GM21737 (cell line): Measurements from ENCODE around the gene AKAP10.
"Not testable (repeated sequence)": the region's sequence is repeated elsewhere in the genome, so short reads cannot be mapped to it uniquely, and the experiment has no call there.

ENCODE experiments used
- ATAC-seq: cut with Tn5 transposase; IDR thresholded peaks from one replicate; pipeline ENCODE4 v1.9.1; 2021; ENCODE audit warnings: mild to moderate bottlenecking, moderate library complexity; ENCODE audit not compliant: unreplicated experiment

Gene AKAP10, protein sequence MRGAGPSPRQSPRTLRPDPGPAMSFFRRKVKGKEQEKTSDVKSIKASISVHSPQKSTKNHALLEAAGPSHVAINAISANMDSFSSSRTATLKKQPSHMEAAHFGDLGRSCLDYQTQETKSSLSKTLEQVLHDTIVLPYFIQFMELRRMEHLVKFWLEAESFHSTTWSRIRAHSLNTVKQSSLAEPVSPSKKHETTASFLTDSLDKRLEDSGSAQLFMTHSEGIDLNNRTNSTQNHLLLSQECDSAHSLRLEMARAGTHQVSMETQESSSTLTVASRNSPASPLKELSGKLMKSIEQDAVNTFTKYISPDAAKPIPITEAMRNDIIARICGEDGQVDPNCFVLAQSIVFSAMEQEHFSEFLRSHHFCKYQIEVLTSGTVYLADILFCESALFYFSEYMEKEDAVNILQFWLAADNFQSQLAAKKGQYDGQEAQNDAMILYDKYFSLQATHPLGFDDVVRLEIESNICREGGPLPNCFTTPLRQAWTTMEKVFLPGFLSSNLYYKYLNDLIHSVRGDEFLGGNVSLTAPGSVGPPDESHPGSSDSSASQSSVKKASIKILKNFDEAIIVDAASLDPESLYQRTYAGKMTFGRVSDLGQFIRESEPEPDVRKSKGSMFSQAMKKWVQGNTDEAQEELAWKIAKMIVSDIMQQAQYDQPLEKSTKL

DNA sequence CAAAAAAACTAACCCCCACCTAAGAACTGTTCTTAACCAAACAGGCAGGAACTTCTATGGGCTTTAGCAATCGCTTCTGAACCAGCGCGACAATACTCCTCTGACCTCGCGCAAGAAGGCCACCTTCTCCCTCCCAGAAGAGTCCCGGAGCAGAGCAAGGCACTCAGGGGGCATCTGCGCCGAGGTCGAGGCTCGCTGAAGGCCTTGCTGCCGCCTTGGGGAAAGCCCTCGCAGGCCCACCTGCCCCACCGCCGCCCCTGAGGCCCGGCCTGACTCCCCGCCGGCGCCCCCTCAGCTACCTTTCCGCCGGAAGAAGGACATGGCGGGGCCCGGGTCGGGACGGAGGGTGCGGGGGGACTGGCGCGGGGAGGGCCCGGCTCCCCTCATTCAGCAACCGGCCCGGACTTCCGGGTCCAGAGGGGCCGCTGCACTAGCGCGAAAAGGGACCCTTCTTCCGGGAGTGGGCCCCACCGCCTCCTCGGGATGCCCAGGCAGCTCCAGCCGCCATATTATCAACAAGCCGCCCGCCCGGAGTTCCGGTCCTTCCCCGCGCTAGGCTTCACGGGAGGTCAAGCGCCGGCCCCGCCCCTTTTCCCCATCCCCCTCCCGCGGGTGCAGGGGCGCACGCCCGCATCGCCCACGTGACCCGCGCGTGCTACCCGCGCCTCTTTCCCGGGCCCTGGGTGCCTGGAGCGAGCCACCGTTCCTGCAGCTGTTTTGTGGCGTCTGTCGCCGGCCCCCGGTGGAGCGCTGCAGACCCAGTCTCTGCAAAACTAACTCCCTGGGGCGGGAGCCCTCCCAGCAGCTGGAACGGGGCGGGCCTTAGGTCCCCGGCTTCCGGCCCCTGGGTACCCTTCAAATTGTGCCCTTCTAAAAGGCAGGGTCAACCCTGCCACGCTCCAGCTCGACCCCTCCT, at the start of gene AKAP10:
AKAP10 (minus strand) TSS at position 536 of the 916 bp plus-strand sequence; CDS start at position 387, 149 bp downstream.
- ATAC-seq, result peak; percentile 76

DNA sequence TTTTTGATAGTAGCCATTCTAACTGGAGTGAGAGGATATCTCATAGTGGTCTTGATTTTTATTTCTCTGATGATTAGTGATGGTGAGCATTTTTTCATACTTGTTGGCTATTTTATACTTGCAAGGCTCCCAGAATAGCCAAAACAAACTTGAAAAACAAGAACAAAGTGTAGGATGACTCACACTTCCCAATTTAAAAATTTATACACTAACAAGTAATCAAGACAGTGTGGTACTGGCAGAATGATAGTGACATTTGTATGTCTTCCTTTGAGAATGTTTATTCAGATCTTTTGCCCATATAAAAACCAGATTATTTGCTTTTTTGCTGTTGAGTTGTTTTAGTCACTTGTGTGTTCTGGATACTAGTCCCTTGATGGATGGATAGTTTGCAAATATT, 49.3 kb upstream of the AKAP10 start:
- no peak for ATAC-seq

DNA sequence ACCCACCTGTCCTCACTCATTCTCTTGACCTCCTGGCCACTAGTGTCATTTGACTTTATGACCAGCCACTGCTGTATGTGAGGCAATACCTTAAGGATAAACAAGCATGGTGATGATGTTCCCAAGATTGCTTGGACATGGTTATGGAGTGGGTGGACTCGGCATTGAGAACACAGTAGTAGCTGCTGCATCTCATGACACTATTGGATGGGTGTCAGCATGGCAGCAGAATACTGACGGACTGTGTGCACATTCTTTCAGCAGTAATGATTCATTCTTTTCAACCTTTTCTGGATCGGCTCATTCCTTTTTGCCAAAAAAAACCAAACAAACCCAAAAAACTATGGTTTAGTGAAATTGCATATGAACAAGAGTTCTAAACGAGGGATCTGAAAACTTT, 45.1 kb upstream of the AKAP10 start:
- no peak for ATAC-seq

DNA sequence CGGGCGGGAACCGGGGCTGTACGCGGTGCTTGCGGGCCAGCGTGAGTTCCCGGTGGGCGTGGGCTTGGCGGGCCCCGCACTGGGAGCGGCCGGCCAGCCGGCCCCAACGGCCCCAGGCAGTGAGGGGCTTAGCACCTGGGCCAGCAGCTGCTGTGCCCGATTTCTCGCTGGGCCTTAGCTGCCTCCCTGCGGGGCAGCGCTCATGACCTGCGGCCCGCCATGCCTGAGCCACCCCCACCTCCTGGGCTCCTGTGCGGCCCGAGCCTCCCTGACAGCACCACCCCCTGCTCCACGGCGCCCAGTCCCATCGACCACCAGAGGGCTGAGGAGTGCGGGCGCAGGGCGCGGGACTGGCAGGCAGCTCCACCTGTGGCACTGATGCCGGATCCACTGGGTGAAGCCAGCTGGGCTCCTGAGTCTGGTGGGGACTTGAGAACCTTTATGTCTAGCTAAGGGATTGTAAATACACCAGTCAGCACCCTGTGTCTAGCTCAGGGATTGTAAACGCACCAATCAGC, 38.9 kb upstream of the AKAP10 start:
- not testable (repeated sequence) for ATAC-seq

DNA sequence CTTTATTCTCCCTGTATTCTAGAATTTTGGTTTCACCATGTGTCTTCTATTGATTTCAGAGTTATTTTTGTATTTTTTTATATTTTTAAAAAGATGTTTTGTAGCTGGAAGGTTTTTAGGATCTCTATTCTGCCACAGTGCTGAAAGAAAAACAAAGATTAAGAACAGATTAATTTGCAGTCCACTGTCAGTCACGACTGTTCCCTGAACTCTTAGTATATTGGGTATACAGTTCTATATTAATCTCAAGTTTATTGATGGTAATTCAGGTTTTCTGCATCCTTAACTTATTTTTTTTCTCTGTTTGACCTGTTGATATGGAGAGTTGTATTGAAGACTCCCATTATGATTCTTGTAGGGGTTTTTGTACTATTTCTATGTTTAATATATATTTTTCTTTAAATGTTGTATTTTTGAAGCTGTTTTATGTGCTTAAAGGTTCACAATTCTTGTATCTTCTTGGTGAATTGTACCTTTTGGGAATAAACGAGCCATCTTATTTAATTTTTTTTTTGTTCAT, 34.4 kb upstream of the AKAP10 start:
- no peak for ATAC-seq

DNA sequence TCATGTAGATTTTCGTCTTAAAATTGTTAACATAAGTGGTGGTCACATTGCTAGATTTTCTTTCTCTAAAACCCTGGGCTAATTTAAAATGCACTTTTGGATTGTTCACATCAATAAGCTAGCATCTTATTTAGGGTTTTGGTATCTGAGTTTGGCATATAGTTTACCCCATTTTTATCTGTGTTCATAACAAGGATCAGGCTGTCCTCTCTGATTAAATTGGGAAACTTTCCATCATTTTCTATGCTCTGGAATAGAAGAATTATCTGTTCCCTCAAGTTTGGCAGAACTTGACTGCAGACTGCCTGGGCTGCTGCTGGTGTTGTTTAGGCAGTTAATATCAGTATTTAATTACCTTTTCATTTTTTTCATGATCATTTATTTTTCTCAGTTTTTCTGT, 33.3 kb upstream of the AKAP10 start:
- ATAC-seq, result no peak

DNA sequence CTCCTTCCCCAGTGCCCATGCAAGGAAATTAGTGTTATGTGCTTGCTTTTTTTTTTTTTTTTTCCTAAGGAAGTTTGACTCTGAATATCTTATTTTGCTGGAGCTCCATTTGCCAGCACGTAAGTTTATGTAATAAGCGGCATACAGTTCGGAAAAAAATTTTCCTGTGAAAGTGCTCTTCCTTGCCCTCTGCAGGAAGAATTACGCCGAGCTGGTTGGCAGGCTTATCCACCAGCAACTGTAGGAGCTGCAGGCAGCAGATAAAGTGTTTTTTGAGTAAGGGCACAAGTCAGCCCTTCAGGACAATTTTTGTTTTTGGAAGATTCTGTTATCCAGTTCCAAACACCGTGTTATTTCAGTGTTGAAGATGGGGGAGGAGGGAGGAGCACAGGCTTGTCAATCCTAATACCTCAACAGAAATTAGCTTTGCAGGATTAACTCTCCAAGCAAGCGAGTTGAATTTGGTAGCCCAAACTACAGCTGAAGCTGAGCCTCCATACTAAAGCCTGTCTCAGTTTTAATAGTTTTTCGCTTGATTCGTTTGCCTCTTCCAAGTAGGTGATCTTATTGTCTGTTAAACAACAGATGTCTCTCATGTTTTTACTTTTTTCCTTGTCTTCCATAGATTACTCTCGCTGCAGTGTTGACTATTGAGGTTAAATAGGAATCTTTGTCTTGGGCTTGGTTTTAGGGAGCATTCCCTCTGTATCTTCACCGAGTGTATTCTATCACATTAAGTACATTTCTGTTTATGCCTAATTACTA, 32.7 kb upstream of the AKAP10 start:
- ATAC-seq, result no peak

DNA sequence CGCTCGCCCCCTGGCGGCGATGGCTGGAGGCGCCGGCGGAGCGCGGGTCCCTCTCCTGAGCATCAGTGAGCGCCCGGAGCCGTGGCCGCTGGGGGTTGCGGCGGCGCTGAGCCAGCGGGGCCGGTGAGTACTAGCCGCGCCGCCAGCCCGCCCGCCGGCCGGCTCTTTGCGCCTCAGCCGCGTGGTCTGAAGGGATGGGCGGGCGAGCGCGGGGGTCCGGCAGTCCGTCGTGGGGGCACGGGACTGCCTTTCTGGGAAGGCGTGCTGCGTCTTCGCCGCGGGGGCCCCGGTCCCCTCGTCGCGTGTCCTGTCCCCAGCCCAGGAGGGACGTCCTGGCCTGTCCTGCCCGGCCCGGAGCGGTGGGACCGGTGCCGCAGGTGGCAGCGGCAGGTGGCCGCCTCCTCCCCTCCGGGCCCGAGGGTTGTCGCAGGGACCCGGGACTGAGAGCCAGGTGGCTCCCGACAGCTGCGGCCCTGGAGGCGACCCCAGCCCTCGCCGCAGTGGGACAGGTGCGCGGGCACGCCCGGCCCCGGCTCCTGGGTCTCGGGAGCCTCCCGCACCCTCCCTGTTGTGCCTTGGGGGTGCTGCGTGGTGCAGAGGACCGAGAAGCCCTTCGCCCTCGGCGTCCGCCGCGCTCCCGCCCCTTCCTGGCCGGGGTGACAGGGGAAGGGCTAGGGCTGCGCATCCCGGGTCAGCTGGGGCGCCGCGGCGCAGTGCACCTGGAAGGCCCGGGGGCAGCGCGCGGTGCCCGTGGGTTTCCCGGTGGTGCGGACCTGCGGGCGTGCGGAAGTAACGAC, 31.9 kb upstream of the AKAP10 start, which contains the start of gene SPECC1:
SPECC1 (plus strand) TSS at position 58 of the 797 bp plus-strand sequence. CDS start 87,293 bp downstream, outside the sequence.
- ATAC-seq, result peak; percentile 93

DNA sequence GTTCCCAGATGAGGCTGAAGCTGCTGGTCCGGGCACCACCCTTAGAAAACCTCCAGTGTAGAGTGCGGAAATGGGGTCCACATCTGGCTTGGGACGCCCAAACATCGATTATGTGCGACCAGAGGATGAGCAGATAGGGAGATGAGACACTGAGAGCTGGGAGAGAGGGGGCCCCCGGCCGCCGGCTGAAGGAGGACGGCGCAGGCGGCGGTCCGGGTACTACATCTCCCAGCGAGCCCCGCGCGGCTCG, 31.3 kb upstream of the AKAP10 start:
- ATAC-seq, result peak; percentile 12

DNA sequence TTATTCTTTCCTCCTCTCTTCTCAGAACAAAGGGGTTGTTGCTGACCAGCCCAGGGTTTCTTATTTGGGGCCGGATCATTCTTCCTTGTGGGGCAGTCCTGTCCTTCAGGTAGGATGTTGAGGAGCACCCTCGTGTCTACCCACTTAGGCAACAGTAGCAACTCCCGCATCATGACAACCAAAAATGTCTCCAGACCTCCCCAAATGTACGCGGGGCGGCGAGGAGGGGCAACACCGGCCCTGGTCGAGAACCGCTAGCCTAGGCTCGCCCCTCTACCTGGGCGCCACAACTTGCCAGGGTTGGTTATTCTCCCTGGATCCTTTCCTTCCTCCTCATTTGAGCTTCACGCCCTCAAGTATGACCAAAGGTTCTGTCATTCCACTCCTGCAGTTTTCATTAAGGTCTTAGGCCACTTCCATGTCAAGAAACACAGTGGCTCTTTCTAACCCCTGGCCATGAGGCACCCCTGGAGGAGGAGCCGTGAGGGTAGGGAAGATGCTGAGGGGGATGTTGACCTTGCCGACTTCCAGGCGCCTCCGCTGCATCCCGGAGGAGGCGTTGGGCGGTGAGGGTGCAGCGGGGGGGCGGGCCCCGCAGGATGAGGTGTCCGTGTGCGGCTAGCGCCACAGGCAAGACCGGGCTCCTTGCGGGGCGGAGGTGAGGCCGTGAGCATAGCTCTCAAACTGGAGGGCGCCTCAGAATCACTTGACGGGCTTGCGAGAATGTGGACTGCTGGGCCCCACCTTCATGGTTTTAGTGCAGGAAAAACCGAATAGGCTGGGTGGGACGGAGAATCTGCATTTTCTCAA, 30.8 kb upstream of the AKAP10 start:
- peak; percentile 18 for ATAC-seq

DNA sequence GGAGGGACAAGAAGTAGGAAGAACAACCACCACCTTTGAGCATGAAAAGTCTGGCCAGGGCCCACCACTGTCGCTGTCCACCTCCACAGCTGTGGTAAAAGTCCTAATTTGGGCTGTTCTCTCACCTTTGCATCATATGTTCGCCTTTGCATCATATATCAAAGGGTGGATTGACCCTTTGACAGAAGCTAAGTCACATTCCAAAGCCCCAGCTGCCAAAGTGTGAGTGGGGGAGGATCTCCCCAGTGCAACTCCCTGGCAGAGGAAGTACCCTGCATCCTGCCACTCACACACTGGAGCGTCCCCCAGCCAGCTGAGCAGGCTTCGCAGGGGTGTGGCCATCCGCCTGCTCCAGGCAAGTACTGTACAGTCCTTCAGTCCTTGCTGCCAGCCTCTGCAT, 18.9 kb upstream of the AKAP10 start:
- no peak for ATAC-seq

DNA sequence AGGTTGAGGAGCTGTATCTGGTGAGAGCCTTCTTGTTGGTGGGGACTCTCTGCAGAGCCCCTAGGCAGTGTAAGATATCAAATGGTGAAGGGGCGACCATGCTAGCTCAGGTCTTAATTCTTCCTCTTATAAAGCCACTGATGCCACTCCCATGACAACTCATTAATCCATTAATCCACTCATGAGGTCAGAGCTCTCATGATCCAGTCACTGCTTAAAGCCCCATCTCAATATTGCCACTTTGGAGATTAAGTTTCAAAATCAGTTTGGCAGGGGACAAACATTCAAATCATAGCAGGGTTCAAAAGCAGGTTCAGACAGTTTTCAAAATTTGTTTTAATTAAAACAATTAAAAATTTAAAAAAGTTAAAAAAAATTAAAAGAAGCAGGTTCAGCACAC, 18.5 kb upstream of the AKAP10 start:
- no peak for ATAC-seq

DNA sequence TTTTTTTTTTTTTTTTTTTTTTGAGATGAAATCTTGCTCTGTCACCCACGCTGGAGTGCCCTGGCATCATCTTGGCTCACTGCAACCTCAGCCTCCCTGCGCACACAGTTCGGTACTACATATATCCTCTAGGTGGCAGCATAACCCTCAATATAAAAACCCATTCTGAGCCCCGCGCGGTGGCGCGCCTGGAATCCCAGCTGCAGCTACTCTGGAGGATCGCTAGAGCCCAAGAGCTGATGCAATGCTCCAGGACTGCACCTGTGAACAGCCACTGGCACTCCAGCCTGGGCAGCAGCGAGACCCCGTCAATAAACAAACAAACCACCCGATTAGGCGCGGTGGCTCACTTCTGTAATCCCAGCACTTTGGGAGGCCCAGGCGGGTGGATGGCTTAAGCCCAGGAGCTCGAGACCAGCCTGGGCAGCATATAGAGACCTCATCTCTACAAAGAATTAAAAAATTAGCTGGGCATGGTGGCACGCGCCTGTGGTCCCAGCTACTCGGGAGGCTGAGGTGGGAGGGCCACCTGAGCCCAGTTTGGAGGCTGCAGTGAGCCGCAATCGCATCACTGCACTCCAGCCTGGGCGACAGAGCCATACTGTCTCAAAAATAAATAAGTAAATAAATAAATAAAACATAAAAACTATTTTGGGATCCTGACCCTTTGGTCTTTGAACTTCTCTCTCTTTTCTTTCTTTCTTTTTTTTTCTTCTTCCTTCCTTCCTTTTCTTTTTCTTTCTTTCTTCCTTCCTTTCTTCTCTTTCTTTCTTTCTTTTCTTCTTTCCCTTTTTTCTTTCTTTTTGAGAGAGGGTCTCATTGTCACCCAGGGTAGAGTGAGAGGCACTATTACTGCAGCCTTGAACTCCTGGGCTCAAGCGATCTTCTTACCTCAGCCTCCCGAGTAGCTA, 15.4 kb upstream of the AKAP10 start:
- ATAC-seq, result peak; percentile 95

DNA sequence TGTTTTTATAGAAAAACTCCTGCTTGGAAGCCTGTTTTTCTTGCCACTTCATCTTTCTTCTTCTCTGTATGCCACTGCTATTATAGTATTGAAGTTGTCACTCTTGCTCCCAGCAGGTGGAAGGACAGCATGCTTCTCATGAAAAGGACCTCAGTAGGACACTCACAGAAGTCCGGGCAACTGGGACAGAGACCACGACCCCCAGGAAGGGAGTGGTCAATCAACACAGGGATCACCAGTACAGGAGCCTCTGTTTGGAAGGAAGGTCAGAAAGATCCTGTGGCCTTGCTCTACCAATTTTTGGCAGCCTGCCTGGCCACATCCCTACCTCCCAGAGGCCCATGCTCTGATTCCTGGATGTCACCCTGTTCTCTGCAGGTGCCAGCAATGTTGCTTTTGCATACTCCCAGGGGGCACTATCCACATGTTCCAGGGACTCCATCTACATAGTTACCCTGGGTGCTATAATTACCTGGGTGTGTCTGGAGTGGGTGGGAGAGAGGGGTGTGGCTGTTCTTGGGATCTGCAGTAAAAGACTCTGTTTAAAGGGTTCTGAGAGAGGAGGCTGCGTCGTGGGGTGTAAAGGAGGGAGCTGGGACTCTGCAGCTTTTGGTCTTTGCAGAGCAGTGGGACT, 13.7 kb upstream of the AKAP10 start:
- no peak for ATAC-seq

DNA sequence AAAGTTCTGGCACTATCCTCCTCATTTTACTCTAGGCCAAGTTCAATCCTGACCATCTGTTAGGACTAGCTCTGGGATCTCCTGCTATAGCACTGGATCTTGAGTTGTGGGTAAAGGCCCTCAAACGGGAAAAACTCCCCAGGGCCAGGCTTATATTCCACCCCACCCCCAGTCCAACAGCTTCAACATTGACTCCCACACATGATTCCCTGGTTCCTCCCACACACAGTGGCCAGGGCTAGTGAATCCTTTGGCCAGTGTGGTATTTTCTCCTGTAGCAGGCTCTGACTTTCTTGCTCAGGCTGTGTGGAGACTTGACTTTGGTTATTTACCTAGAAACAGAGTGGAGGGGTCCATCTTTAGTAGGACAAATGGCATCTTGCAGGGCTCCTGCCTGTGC, 10.3 kb upstream of the AKAP10 start:
- ATAC-seq, result no peak

DNA sequence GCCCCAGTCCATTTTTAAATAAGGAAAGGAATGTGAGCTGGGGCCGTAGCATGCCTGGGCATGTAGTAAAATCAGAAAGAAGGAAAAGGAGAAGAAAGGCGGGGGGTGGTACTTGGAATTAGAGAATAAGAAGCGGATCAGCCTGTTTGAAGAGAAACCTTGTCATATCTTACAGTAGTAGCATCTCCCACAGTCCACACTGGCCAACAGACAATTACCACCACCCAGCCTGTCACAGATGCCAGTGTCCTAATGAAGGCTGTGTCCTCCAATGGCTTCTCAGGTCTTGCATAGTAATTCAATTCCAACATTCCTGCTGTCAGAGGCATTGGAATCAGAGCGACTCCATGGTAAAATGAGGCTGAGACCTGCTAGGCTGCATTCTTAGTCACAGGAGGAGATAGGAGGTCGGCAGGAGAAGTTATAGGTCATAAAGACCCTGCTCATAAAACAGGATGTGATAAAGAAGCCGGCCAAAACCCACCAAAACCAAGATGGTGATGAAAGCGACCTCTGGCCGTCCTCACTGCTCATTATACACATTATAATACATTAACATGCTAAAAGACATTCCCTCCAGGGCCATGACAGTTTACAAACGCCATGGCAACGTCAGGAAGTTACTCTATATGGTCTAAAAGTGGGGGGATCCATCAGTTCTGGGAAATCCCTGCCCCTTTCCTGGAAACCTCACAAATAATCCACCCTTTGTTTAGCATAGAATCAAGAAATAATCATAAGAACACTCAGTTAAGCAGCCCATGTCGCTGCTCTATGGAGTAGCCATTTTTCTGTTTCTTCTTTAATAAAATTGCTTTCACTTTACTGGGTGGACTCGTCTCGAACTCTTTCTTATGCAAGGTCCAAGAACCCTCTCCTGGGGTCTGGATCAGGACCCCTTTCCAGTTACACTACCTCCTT, 9.6 kb upstream of the AKAP10 start:
- ATAC-seq, result no peak
